HG03108 (cell line): ENCODE data around the gene SEC14L5.
A peak's percentile ranks its signal among the peaks of the same experiment; 100 is the strongest.
"Not testable (repeated sequence)": the region's sequence is repeated elsewhere in the genome, so short reads cannot be mapped to it uniquely, and the experiment has no call there.

ENCODE experiments used
- ATAC-seq: cut with Tn5 transposase; IDR thresholded peaks from one replicate; pipeline ENCODE4 v1.9.1; 2021; ENCODE audit warnings: moderate library complexity; ENCODE audit not compliant: unreplicated experiment

The SEC14L5 gene

DNA sequence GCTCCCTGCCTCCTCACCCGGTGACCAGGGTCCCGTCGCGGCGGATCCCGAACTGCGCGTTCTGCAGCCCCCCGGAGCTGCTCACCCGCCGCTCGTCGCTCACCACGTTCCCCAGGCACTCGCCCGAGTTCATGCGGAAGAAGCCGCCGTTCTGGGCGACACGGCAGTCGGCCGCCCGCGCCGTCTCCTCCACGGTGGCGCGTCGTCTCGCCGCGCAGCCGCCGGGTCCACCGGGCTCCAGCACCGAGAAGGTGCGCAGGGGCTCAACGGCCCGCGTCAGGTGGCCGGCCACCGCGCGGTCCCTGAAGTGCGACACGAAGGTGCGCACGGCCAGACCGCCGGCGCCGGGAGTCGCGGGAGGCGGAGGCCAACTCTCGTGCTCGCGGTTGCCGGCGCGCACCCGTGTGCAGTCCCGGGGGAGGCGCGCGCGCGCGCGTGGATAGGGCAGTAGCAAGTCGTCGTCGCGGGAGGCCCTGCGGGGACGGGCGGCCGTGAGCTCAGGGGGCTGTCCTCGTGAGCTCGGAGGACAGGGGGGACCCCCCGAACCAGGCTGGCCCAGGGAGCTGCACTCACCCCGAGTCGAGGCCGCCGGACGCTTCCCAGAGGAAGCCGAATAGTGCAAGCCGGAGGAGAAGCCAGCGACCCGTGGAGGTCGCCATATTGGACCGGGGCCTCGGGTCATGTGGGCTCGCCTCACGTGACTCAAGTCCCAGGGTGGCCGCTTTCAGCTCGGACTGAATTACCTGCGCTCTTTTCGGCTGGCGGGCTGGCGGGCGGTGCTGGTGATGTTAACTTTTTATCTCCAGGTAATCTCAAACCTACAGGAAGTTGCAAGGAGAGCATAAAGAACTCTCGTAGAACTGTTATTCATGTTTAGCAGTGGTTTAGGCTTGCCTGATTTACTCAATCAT lies 75.4 kb downstream of the SEC14L5 start, which contains the start of gene NAGPA:
Gene NAGPA, minus strand, starts transcription at position 680 of the 911 bp plus-strand sequence. Its CDS starts 21 bp downstream, at position 659.
- peak; percentile 84 for ATAC-seq

DNA sequence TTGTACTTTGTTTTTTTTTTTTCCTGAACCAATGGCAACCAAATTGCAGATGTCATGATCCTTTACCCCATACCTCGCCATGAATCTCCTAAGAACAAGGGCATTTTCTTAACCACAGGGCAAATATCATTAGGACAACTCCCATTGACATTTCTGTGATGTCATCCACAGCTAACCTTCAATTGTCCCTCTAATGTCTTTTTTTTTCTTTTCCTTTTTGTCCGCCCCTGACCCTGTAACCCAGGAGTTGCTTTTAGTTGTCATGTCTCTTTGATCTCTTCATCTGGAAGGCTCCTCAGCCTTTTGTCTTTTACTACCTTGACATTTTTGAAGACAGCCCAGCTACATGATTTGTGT lies 76.0 kb downstream of the SEC14L5 start:
- ATAC-seq: no peak

DNA sequence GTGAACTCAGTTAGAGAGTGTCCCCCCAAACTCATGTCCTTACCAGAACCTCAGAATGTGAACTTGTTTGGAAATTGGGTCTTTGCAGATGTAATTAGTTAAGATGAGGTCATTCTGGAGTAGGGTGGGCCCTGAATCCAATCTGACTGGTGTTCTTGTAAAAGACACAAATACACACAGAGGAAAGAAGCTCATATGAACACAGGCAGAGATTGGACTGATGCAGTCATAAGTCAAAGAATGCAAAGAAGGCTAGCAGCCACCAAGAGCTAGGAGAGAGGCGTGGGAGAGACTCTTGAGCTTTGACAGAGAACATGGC lies 77.7 kb downstream of the SEC14L5 start:
- no peak for ATAC-seq

DNA sequence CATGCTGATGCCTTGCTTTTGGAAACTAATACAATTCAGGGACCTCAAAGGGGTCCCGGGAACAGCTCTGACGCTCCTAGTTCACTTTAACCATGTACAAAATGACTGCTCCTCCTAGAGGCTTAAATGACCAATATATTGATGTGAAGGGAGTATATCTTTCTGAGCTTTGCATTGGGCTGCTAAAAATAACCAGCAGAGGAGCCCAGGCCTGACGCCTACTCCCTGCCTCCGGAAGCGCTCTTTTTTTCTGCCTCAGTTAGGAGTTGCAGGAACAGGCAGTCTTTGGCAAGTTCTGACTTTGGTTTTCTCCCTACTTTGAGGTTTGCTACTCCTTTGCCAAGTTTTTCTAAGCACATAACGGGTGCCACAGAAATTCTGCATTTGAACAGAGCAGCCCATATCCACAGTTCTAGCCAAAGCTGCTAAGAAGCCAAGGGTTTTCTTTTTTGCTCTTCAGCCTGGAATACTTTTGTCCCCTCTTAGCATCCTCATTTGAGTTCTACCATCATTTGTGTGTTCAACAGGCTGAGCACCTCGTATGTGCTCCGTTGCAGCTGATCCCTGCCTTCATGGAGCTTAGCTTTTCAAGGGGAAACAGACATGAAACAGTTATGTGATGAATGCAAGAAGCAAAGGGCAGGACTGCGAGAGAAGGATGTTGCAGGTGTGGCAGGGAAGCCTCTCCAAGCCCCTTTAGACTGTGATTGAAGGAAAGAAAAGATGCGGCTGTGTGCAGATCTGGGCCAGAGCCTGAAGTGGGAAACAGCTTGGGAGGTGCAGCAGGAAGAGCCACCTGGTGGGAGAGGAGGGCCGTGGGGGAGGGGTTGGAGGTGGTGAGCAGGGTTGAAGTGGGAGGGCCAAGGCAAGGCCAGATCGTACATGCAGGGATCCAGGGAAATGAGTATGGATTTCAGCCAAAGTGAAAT lies 78.4 kb downstream of the SEC14L5 start:
- ATAC-seq: no peak

DNA sequence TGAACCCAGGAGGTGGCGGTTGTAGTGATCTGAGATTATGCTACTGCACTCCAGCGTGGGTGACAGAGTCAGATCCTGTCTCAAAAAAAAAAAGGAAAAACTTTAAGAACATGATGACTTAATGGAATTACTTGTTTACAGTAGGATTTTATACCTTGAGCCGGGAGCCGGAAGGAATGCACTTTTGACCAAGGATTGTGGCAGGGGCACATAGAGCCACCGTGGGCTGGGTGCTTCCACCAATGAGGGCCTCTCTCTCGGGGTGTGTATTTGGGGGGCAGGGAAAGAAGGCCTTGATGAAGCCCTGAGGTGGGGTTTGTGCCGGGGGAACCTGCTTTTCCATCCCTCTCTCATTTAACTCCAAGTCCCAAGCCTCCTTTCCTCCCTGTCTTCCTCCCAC lies 82.3 kb downstream of the SEC14L5 start:
- ATAC-seq: no peak

DNA sequence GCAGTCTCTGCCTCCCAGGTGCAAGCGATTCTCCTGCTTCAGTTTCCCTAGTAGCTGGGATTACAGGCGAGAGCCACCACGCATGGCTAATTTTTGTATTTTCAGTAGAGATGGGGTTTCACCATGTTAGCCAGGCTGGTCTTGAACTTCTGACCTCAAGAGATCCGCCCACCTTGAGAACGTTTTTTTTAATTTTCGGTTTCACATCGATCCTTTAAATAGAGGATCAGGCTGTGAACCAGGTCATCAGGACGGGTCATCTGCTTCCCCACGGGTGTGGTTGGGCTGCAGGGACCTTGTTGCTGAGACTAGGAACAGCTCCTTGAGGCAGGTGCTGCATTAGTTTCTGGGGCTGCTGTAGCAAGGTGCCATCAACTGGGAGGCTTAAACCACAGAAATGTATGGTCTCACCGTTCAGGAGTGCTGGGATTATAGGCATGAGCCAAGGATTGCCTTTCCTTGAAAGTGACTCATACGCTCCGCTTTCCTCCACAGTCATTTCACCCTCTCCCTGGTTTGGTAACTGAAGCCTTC lies 83.5 kb downstream of the SEC14L5 start:
- no peak for ATAC-seq

DNA sequence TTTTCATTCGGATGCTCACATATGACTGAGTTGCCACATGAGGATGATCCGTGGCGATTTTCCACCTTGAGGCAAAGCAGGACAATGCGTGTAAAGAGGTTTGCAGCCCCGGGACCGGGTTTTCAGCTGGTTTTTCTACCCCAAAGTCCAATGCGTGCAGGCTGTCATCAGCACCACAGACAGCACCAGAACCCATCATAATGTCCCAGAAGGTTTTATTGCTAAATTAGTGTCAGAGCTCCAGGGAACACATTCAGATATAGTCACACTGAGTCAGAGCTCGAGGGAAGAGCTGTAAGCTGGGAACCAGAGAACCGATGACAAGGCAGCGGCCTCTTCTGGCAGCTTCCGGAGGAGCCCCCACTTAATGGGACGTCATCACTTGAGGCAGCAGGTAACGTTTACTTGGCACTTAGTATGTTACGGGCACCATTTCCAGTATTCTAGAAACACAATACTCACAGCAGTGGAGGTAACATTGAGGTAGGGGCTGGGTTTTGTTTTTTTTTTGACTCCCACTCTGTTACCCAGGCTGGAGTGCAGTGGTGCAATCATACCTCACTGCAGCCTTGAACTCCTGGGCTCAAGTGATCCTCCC lies 84.5 kb downstream of the SEC14L5 start:
- no peak for ATAC-seq

DNA sequence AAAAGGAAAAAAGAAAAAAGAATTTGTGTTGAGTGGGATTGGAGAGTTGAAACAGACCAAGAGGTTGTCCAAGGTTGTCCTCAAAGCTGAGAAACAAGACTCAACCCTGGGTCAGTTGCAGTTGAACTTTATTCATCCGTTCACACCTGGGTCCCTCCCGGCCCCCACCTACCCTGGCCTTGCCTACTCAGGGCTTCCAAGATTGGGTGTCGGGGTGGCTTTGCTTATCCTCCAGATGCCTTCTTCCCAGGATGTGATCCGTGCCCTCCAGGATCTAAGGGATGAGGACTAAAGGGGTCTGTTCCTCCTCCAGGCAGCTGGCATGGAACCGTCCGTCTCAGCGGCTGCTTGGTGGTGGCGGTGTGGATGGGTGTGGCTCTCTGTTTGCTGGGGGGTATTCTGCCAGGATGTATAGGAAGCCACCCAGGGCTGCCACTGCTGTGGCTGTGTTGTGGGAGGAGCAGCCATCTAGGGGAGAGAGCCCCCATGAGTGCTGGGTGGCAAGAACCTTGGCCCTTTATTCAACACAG lies 85.9 kb downstream of the SEC14L5 start:
- no peak for ATAC-seq

DNA sequence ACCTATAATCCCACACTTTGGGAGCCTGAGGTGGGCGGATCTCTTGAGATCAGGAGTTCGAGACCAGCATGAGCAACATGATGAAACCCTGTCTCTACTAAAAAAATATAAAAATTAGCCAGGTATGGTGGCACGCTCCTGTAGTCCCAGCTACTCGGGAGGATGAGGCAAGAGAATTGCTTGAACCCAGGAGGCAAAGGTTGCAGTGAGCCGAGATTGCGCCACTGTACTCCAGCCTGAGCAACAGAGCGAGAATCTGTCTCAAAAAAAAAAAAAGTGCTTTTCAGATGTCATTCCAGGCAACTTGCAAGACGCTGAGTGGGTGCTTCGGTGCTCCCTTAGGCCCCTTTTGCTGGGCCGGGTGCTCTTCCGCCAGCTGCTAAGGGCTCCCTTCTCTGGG lies 86.5 kb downstream of the SEC14L5 start:
- not testable (repeated sequence) for ATAC-seq

DNA sequence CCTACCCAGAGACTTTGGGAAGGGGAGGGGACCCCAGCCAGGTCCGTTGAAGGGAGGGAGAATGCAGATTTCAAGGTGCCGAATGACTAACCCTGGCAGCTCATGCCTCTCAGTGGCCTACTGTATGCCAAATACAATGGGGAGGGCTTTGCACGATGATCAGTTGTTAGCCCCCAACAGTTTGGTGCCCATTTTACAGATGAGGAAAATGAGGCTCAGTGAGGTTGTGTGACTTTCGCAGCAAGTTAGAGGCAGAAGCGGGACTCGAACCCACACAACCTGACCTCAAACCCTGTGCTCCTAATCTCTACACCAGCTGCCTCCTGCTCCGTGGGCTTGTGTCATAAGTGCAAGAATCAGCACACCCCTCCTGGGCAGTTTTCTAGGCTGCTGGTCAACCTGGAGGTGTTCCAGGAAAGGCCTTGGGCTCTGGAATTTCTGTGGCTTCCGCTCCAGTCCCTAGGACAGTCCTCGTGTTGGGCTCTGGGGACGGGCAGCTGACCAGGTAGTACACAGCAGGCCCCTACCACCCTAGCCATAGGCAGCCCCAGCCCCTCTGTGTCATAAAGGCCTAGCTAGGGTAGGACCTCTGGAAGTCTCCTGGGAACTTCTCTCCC lies 87.5 kb downstream of the SEC14L5 start:
- ATAC-seq: no peak

DNA sequence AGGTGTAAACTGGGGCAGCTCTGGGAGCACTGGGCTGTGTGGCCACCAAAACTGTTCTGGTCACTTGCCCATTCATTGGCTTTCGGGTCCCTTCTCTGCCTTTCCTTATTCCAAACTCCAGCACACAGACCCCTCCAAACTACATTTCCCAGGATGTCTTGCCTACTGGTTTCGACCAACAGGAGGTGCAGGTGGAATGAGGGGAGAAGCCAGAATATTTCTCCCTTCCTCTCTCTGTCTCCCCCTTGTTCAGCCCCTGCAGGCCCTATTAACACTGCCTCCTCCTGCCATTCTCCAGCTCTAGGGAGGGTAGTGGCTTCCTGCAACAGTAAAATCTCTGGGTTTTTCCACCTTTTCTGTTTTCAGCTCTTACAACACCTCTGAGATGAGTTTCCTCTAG lies 88.8 kb downstream of the SEC14L5 start:
- no peak for ATAC-seq

DNA sequence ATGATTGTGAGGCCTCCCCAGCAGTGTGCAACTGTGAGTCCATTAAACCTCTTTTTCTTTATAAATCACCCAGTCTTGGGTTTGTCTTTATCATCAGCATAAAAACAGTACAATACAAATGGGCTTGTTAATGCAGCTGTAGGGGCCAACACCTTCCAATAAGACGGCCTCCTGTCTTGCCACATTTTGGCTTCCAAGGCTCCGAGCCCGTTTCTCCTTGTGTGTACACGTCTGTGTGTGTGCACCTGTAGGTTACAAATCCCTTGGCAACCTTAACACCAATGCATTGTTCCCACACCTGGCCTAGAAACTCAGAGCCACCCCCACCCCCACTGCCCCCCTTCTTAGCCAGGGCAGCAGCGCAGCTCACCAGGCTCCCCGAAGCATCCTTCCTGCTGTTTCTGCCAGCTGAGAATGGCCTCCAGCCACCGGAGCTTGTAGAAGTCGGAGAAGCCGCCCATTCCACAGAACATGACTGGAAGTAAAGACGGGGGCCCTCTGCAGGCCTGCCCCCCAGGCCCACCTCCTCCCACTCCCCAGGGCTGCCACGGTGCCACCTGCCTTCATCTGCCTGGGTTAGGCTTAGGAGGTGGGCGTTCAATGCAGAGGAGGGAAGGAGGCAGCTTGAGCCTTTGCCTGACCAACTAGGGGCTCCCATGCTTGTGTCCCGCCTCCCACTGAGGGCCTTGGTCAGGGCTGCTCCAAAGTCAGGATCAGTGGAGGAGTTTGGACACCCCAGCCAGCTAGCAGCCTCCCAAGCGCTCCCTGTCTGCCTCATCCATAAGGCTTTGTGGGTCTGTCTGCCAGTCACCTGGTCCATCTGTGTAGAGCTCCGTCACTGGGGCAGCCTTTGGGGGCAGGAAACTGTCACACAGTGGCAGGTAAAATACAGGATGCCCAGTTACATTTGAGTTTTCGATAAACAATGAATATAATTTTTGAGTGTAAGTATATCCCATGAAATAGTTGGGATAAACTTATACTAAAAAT lies 97.0 kb downstream of the SEC14L5 start:
- no peak for ATAC-seq

DNA sequence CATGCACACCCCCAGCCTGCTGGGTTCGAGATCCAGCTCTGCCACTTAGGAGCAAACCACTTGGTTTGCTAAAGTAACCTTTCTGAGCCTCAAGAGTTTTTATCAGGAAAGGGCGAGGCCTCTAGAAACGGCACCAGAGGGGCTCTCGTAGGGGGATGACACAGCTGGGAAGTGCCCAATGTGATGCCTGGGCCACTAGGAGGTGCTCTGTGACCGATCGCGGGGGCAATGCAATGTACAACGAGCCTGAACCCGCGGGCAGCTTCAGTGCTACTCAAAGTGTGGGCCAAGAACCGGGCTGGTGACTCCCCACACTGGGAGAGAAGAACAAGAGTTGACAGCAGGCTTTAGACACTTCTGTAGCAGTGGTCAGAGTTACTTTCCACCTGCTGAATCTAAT lies 98.2 kb downstream of the SEC14L5 start:
- ATAC-seq: no peak

DNA sequence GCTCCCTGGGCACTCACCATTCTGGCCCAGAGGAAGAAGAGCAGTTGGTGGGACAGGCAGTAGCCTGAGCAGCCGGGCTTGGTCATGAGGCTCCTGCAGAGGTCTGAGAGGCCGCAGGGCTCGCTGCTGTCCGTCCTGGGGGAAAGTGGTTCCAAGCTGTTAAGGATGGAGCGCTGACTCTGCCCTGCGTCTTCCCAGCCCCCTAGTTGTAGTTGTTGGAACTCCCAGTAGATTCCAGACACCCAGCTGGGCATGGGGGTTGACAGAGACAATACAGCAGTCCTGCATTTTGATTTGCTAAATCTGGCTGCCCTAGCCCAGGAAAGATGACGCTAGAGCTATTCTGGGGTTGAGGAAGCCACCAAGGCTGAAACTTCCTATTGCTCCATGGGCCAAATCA lies 100.3 kb downstream of the SEC14L5 start:
- ATAC-seq: no peak

DNA sequence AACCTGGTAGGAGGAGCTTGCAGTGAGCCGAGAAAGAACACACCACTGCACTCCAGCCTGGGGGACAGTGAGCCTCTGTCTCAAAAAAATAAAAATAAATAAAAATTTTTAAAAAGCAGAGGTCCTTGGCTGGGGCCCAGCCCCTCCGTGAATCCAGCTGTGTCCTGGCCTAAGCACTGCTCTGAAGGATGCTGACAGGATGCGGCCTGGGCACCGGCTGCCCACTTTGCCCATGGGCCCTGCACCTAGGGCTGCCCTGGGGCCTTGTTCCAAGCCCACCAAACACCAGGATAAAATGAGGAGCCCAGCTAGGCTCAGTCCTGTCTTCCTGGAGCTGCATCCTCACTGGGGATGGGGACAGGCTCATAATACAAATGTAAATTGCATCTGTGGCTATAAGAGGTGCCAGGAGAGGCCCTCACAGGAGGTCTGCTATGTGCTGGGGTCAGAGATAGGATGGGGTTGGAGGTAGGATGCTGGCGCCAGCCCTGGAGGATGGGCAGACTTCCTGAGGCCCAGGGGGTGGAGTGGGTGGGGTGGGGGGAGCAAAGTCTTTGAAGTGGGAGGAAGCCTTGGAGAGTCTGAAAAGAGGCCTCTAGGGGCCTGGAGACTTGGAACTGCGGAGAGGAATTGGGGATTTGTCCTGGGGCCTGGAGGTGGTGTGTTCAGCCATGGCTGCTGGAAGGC lies 101.4 kb downstream of the SEC14L5 start:
- ATAC-seq: no peak

DNA sequence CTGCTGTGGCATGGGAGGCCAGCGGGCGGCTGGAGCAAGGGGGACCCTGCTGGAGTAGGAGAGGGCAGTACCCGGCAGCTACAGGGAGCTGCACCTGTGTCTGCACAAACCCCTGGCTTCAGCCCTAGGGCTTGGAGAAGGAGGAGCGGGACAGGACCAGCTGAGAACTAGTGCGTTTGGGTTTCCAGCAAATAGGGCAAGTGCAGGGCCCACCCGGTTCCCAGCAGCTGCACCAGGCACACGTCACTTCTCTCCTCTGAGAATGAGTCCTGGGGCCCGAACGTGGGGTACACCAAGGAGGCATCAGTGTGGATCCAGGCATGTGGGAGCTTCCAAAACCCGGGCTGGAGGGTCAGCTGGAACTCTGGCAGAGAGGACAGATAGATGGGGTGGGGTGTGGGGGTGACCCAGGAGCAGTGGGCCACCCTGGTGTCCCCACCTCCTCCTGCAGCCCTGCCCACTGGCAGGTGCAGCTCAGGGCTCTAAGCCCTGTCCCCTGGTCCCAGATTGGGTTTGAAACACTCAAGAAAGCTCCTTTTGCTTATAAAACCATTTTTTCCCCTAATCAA lies 102.0 kb downstream of the SEC14L5 start:
- no peak for ATAC-seq

DNA sequence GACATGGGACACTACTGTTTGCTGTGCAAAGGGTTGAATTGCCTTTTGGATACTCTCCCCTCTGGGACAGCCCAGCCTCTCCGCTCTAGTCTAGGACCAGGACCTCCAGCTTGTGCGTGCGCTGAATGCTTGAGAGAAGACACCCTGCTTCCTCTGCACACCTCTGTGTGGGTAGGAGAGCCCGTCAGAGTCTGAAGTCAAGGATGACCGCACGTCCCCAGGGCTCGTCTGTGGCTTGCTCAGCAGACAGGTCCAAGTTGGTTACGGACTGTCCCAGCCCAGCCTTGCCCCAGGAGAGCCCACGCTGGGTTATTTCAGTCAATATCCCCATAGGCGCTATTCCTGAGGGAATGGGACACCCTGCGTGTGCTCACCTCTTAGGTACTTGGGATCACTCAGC lies 103.9 kb downstream of the SEC14L5 start:
- ATAC-seq: no peak
